Large intestine (tissue), 3 donors: ENCODE data around the gene CAPN5. TPM values are rescaled to one million over a fixed set of nuclear protein-coding genes. Genes with fewer than 3 reads are reported as not detected.

Experiments
- DNase-seq, 2 donors: peaks; one replicate each; pipeline versions ENCODE4 v3.0.0 to v3.0.0-alpha.2; 2013
- H3K27ac ChIP-seq: one replicate; pipeline ENCODE4 v1.5.1; 2013; ENCODE audit warnings: low read length
- H3K27me3 ChIP-seq: 2 replicates; pipeline ENCODE4 v1.6.1; 2013; ENCODE audit warnings: low read length; ENCODE audit not compliant: control insufficient read depth, insufficient read depth
- H3K36me3 ChIP-seq: 2 replicates; pipeline ENCODE4 v1.6.1; 2013; ENCODE audit warnings: low read length; ENCODE audit not compliant: control insufficient read depth, insufficient read depth
- H3K4me1 ChIP-seq: one replicate; pipeline ENCODE4 v1.6.1; 2013; ENCODE audit warnings: low read length; ENCODE audit not compliant: control insufficient read depth, insufficient read depth
- H3K4me3 ChIP-seq: one replicate; pipeline ENCODE4 v1.5.1; 2013; ENCODE audit warnings: low read length
- H3K9me3 ChIP-seq: one replicate; pipeline ENCODE4 v1.6.1; 2013; ENCODE audit warnings: mild to moderate bottlenecking, low read depth, low read length, moderate library complexity; ENCODE audit not compliant: control insufficient read depth
- WGBS: methylation state at CpG from one replicate; pipeline ENCODE4 v1.1.5; 2013; ENCODE audit warnings: low lambda C conversion rate; ENCODE audit not compliant: insufficient coverage; 5-methylcytosine and 5-hydroxymethylcytosine counted together
- polyA plus RNA-seq: library from polyadenylated mRNA; unstranded; fragments of 120-200 nt; gene quantifications from one replicate; pipeline ENCODE4 v1.2.1, GENCODE V29; 2013

CAPN5 gene
- polyA plus RNA-seq, 1 donor, result 40.2 TPM

- Histone ChIP-seq H3K27me3 (no peaks in the 10 kb centered on the region), H3K36me3 (no peaks in the 10 kb centered on the region), H3K27ac (peak overlapping the region; percentile 78), H3K9me3 (no peaks in the 10 kb centered on the region), H3K4me3 (no peak overlapping the region), H3K4me1 (peaks cover 61% of the 10 kb centered on the region)
- peak in 1 of 2 donors; percentile 50 for DNase-seq
- no CpG with 5 or more reads among the region's 15 CpGs for WGBS
These were observed 5.2 kb downstream of the CAPN5 start for GRCh38 chr11:77071671-77072605.

- Histone ChIP-seq H3K27ac (peak overlapping the region; percentile 78), H3K27me3 (no peaks in the 10 kb centered on the region), H3K4me1 (peaks cover 60% of the 10 kb centered on the region), H3K36me3 (no peaks in the 10 kb centered on the region), H3K9me3 (no peaks in the 10 kb centered on the region), H3K4me3 (no peak overlapping the region)
- DNase-seq, result no peak
- WGBS, result no CpG with 5 or more reads among the region's 8 CpGs
These were observed 6.1 kb downstream of the CAPN5 start for GRCh38 chr11:77072851-77073327.

GRCh38 chr11:77073328-77074001 is 6.7 kb downstream of the CAPN5 start:
- no CpG with 5 or more reads among the region's 11 CpGs for WGBS
- Histone ChIP-seq H3K27ac (peak overlapping the region; percentile 78), H3K36me3 (no peaks in the 10 kb centered on the region), H3K4me3 (no peak overlapping the region), H3K4me1 (peaks cover 54% of the 10 kb centered on the region), H3K9me3 (no peaks in the 10 kb centered on the region), H3K27me3 (no peaks in the 10 kb centered on the region)
- peak; percentile 80 to 81 for DNase-seq

- no peak overlapping the region for H3K4me3 ChIP-seq
- no peak for DNase-seq
- H3K27me3 ChIP-seq, result no peaks in the 10 kb centered on the region
- peak overlapping the region; percentile 78 for H3K27ac ChIP-seq
- WGBS, result no CpG with 5 or more reads among the region's 5 CpGs
- H3K4me1 ChIP-seq, result peaks cover 53% of the 10 kb centered on the region
- no peaks in the 10 kb centered on the region for H3K9me3 ChIP-seq
- H3K36me3 ChIP-seq, result no peaks in the 10 kb centered on the region
These were observed 7.4 kb downstream of the CAPN5 start for GRCh38 chr11:77074205-77074604.

GRCh38 chr11:77074626-77075221 is 8.0 kb downstream of the CAPN5 start:
- Histone ChIP-seq H3K4me3 (no peak overlapping the region), H3K9me3 (no peaks in the 10 kb centered on the region), H3K27me3 (no peaks in the 10 kb centered on the region), H3K27ac (peak overlapping the region; percentile 78), H3K36me3 (no peaks in the 10 kb centered on the region), H3K4me1 (peaks cover 53% of the 10 kb centered on the region)
- no peak for DNase-seq
- WGBS, result no CpG with 5 or more reads among the region's 15 CpGs

- WGBS, result no CpG with 5 or more reads among the region's 5 CpGs
- peak; percentile 89 to 94 for DNase-seq
- H3K9me3 ChIP-seq, result no peaks in the 10 kb centered on the region
- no peak overlapping the region for H3K4me3 ChIP-seq
- peak overlapping the region; percentile 78 for H3K27ac ChIP-seq
- H3K36me3 ChIP-seq, result peaks cover 3% of the 10 kb centered on the region
- H3K4me1 ChIP-seq, result peaks cover 53% of the 10 kb centered on the region
- no peaks in the 10 kb centered on the region for H3K27me3 ChIP-seq
These were observed 8.7 kb downstream of the CAPN5 start for GRCh38 chr11:77075425-77075905.

GRCh38 chr11:77079666-77080065 is 12.9 kb downstream of the CAPN5 start:
- Histone ChIP-seq H3K36me3 (peaks cover 14% of the 10 kb centered on the region), H3K4me3 (no peak overlapping the region), H3K4me1 (peaks cover 48% of the 10 kb centered on the region), H3K27ac (no peak overlapping the region), H3K27me3 (no peaks in the 10 kb centered on the region), H3K9me3 (no peaks in the 10 kb centered on the region)
- WGBS, result 100% methylated on average over 1 of the region's 2 CpGs
- DNase-seq, result no peak

GRCh38 chr11:77080643-77081210 is 14.0 kb downstream of the CAPN5 start:
- peaks cover 45% of the 10 kb centered on the region for H3K4me1 ChIP-seq
- DNase-seq, result no peak
- WGBS, result no CpG with 5 or more reads among the region's 2 CpGs
- no peaks in the 10 kb centered on the region for H3K9me3 ChIP-seq
- H3K27me3 ChIP-seq, result no peaks in the 10 kb centered on the region
- no peak overlapping the region for H3K27ac ChIP-seq
- peaks cover 19% of the 10 kb centered on the region for H3K36me3 ChIP-seq
- no peak overlapping the region for H3K4me3 ChIP-seq

GRCh38 chr11:77081381-77081851 is 14.6 kb downstream of the CAPN5 start:
- H3K36me3 ChIP-seq, result peaks cover 19% of the 10 kb centered on the region
- DNase-seq, result no peak
- WGBS, result no CpG with 5 or more reads among the region's 9 CpGs
- no peak overlapping the region for H3K4me3 ChIP-seq
- H3K4me1 ChIP-seq, result peaks cover 46% of the 10 kb centered on the region
- H3K27me3 ChIP-seq, result no peaks in the 10 kb centered on the region
- no peak overlapping the region for H3K27ac ChIP-seq
- no peaks in the 10 kb centered on the region for H3K9me3 ChIP-seq
